Right kidney (tissue), 1 donor: ENCODE results near the gene NES.
A peak's percentile ranks its signal among the peaks of the same experiment; 100 is the strongest.

ENCODE experiments used
- DNase-seq: peaks from one replicate; pipeline ENCODE4 v3.0.0-alpha.2; 2016

Gene NES

GRCh38 chr1:156705918-156706656, 28.9 kb upstream of the NES start:
- DNase-seq: peak; percentile 90

DNA sequence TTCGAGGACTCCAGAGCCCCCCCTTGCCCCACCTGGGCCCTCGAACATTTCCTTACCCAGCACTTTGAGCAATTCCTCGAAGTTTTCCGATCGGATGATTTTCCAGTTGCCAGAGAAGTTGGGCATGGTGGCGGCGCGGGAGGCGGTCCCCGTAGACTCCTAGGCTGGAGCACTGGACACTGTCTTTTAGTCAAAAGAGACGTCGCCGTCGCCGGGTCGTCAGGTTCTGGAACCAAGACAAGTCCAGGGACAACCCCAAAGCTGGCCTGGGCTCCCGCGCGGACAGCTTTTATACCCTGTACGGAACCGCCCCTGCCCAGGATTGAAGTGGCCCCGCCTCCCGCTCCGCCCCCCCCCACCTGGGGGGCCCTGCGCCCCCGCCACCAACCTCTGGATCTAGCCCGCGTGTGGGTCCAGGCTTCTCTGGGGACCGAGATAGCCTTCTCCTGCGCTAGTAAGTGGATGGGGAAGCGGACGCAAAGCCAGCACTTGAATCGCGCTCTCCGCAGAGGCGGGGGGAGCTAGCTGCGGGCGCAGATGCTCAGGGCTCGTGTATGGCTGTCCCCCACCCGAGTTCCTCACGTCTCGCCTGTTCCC, 28.2 kb upstream of the NES start, which contains the start of gene CRABP2:
TSS of gene CRABP2 (minus strand) at position 263 of the 597 bp plus-strand sequence. CDS start at position 126, 137 bp downstream.
- DNase-seq: no peak

- DNase-seq: peak; percentile 66
These were observed 27.7 kb upstream of the NES start for GRCh38 chr1:156704930-156705320.

DNA sequence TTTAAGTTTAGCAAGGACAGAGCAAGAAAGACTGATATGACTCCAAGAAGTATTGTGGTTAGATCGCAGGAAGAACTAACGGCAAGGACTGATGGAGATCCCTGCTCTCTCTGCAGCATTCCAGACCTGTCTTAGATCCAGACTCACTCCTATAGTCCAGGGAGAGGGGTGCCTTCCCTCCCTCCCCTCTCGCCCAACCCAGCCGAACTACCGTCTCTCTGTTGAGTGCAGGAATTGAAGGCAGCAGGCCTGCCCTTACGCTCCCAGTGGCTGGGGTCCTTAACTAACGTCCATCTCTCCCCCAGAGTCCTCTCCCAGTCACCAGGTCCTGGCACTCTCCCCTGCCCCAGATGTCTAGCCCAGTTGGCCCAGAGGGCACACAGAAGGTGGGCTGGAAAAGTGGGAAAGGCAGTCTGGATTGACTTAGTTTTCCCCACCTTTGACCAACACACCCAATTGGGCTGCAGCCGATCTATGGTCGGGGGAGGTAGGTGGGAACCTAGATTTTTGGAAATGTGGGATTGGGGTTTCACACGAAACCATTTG, 27.0 kb upstream of the NES start:
- DNase-seq: peak; percentile 34

DNA sequence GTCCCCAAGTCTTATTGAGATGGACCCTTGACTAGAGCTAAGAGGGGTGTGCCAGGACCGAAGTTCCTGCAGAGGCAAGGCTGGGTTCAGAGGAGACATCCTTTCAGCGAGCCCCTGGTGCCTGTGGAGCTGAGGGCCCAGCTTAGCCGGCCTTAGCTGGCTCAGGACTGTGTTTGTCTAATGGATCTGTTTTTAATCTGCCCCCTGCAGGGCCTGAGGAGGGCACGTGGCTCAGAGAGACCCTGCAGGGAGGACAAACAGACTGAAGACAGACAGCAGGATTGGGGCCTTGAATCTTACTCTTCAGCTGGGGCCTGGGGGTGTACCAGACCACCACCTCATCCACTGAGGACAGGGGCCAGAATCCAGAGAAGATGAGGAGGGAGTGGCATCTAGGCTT, 26.5 kb upstream of the NES start:
- no peak for DNase-seq

DNA sequence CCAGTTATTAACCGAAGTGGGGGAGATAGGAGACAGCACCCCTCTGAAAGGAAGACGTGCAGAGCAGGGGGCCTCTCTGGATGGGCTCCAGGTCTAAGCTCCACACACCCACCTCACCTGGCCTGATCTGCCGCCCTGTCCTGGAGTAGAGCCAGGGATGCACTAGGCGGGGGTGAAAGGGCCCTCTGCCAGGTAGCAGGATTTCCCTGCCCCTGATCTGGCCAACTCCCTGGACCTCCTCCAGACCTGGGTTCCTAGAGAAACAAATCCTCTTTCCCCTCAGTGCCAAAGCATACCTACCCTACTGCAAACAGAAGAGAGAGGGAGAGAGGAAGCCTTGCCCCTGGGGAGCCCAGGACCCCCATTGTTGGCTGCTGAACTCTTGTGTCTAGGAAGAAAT, 26.1 kb upstream of the NES start:
- DNase-seq: no peak

GRCh38 chr1:156700736-156701531, 23.7 kb upstream of the NES start:
- no peak for DNase-seq

DNA sequence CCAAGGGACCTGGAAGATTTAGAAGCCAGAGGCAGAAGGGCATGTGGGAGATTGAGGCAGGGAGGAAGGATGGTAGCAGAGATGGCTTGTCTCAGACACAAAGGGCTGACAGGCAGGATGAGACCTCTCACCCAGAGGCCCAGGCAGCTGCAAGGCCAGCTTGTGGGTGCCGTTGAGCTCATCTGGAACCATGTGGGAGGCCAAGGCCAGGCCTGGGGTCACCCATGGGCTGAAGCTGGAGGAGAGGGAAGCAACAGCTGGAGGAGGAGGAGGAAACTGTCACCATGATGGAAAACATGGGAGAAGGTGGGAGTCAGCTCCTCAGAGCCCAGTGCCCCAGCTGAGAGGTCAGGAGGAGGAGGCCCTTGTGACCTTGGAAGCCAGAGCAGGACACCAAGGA, 21.8 kb upstream of the NES start:
- DNase-seq: no peak

DNA sequence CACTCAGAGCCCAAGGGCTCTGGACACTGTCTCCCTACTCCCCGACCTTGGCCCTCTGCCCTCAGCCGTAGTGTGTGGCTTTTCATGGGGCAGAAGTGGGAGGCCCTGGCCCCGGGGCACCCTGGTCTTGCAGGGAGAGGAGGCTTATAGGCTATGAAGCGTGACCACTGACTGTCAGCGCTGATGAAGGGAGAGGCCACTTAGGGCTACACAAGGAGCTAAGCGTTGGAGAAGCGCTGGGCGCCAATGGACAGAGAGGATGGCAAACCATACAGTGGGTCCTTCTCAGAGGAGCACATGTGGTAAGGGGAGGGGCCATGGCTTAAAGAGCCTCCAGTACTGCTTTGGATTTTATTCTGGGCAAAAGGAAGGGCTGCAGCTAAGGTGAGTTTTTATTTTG, 20.3 kb upstream of the NES start:
- peak; percentile 35 for DNase-seq

DNA sequence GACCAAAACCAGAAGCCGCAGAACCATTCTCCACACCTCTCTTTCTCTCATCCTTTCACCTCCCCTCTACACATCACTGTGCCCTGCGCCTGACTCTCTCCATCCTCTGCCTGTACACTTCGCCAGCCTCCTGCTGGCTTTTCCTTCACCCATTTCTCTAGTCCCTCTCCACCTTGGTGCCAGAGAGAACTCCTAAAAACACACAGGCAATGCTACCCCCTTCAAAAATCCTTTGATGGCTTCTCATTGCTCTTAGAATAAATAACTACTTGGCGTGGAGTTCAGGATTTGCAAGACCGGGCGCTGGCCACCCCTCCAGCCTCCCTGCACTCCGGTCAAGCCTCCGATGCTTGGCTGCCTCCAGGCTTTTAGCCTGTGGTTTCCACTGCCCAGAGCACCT, 19.5 kb upstream of the NES start:
- DNase-seq: no peak

- no peak for DNase-seq
These were observed 17.4 kb upstream of the NES start for GRCh38 chr1:156694690-156694962.

DNA sequence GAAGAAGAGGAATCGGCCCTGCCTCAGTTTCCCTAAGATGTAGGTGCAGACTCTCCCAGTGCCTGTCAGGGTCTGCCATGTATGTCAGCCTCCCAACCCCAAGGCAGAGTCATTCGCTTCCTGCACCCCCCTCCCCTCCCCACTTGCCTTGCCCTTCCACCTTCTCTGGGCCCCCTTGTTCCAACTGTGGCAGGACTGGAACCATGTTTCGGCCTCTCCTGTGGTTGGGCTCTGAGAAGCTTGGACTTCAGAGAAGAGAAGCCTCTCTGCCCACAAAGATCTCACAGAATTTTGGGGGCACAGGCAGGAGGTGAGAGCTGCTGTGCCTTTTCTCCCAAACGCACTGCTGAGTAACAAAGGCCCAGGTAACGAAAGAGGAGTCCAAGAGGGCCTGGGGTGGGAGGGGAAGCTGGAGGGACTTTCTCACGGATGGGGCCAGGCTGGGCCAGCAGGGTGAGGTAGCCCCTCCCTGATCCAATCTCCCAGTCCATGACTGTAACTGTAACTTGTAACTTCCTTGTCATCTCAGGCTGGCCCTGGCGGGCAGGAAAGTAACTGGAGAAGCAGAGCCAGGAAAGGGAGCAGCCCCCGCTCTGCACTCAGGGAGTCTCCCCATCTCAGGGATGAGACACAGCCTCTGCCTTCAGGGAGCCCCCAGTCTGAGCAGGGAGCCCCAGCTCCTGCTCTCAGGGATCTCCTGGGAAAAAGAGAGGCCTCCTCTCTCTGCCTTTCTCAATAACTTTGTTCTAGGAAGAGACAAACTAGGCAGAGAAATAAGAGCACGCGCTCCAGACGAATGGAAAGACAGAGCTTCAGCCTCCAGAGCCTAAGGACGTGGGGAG, 16.9 kb upstream of the NES start:
- DNase-seq: peak; percentile 64

DNA sequence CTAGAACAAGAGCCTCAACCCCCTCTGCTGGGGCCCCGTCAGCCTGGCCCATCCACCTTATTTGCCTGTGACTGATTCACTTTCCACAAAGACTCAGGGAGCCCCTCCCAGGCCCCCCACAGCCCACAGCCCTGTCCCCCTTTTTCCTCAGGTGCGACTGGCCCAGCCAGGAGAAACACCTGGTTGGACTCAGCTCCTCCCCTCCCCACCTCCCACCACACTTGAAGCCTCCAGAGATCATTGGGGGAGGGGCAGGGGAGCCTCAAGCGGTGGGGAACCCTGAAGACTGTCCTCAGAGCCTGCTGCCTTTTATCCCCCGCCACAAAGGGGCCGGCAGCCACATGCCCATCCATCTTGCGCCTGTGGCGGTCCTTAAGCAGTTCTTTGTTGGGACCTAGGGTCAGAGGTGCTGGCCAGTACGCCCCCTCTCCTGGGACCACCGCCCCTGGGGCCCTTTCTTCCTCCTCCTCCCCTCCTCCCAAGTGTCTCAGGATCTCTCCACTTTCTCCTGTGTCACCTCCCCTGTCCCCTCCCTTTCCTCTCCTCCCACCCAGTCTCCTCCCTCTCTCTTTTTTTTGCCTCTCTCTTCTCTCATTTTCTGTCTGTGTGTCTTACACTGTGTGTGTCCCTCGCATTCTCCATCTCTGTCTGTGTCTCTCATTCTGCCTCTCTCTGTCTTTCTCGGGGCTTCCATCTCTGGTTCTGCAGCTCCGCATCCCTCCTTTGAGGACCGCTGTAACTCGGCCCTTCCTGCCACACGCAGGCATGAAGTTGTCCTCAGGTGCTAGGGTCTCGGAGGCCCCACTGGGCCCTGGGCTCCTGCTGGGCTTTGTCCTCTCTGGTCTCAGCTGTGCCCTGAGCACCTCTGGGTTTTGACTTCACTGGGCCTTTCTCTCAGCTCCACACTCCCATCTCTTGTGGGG, 16.0 kb upstream of the NES start:
- DNase-seq: peak; percentile 82

DNA sequence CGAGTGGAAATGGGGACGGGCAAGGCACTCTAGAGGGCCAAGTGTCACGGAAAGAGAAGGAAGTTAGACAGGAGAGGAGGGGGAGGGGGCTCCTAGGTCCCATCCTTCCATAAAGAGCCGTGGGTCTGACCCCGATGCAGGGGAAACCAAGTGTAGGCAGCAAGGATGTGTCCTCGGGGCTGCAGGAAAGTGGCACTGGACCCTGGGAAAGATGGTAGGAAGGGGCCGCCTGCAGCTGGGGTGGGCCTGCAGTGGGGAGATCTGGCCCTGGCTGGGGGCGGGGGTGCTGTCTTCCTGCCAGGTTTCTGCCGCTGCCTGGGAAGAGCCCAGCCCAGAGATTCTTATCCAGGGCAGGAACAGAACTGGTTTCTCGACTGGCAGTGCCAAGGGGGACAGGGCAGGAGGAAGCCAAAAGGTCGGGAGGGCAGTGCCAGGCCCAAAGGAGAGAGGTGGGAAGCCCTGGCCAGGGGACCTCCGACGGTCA, 15.3 kb upstream of the NES start:
- DNase-seq: peak; percentile 61

GRCh38 chr1:156691665-156692440, 14.6 kb upstream of the NES start:
- DNase-seq: peak; percentile 69

DNA sequence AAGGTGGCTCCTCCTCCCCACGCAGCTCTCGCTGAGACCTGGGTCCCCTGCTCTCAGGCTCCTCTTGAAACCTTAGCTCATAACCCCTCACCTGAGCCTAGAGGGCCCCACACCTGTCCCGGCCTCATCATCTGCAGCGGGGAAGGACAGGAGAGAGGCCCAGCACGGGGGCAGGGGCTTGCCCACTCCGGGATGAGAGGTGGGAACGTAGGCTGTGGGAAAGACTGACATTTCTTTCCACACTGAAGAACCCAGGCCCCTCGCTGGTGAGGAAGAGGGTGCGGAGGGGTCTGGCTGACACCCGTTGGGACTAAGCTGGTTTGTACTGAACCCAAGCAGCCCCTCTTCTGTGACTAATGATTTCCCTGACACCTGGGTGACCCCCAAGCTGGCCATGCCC, 14.0 kb upstream of the NES start:
- no peak for DNase-seq

GRCh38 chr1:156690675-156691036, 13.4 kb upstream of the NES start:
- DNase-seq: no peak

GRCh38 chr1:156689953-156690674, 12.9 kb upstream of the NES start:
- DNase-seq: no peak
